ENCODE results near the gene SMYD4.
"Not testable (repeated sequence)": the region's sequence is repeated elsewhere in the genome, so short reads cannot be mapped to it uniquely, and the experiment has no call there.

Gene SMYD4

DNA sequence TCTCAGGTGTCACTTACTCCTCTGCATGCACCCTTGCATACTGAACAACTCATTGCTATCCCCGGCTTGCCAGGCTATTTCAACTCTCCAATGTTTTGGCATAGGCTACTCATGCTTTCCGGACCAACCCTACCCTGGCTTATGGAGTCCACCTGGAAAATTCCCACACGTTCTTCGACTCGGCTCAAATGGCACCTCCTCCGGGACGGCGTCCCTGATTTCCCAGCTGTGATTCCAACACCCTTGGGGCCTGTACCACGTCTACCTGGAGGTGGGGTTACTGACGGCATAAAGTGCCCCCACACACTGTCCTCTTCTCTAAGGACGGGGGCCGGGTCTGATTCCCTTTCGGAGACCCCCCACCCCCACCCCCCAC, 498 bp downstream of the SMYD4 start:
- no peak for DNase-seq (ENCODE audit: low spot score)
- TF ChIP-seq, protein P1, sequence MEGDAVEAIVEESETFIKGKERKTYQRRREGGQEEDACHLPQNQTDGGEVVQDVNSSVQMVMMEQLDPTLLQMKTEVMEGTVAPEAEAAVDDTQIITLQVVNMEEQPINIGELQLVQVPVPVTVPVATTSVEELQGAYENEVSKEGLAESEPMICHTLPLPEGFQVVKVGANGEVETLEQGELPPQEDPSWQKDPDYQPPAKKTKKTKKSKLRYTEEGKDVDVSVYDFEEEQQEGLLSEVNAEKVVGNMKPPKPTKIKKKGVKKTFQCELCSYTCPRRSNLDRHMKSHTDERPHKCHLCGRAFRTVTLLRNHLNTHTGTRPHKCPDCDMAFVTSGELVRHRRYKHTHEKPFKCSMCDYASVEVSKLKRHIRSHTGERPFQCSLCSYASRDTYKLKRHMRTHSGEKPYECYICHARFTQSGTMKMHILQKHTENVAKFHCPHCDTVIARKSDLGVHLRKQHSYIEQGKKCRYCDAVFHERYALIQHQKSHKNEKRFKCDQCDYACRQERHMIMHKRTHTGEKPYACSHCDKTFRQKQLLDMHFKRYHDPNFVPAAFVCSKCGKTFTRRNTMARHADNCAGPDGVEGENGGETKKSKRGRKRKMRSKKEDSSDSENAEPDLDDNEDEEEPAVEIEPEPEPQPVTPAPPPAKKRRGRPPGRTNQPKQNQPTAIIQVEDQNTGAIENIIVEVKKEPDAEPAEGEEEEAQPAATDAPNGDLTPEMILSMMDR (IDR thresholded peaks at IDR 0.05), result no peak
- Histone ChIP-seq H3K4me3 (peak overlapping the region; percentile 89), H3K27ac (peak overlapping the region; percentile 80 to 93)

DNA sequence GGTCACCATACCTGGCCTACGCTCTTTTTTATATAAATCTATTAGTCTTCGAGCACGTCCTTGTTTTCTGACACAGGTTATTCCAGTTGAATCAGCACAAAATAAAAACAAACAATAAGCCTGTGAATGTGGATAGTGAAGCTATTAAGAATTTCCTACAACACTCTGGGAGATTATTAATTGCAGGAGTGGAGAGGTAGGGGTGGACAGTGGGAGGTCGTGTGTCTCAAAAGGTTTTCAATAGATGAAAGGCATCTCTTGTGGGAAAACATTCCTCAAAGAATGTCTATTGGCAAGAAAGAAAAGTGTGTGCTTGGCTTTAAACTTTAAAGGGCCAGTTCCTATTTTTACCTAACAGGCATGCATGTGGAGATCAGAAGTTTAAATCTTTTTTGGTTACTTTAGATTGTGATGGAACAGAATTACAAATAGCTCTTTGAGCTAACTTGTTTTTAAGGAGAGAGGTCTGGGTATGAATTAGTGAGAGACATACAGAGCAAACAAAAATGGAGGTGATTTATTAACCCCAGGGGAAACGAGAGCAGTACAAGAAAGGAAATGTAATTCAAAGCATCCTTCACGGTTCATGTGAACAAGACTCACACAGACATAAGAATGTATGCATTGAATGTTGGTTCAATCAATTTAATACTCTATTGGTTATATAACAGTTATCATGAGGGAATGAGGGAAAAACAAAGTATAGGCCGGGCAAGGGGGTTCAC, 9.0 kb downstream of the SMYD4 start:
- Histone ChIP-seq H3K27ac (no peak overlapping the region), H3K4me3 (no peak overlapping the region)
- TF ChIP-seq, protein P1 (IDR thresholded peaks at IDR 0.05), result no peak
- no peak for DNase-seq (ENCODE audit: low spot score)

DNA sequence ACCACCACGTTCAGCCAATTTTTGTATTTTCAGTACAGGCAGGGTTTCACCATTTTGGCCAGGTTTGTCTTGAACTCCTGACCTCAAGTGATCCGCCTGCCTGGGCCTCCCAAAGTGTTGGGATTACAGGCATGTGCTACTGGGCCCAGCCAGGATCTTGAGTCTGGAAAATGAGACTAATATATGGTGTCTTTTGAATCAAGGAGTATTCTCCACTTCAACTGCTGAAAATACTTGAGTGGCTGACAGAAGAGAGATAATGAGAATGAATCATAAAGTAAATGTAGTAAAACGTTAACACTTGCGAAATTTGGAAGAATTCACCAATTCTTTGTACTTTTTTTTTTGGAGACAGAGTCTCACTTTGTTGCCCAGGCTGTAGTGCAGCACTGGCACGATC, 16.6 kb downstream of the SMYD4 start:
- H3K27ac ChIP-seq, result no peak overlapping the region
- TF ChIP-seq, protein P1 (IDR thresholded peaks at IDR 0.05), result no peak
- no peak for DNase-seq (ENCODE audit: low spot score)

DNA sequence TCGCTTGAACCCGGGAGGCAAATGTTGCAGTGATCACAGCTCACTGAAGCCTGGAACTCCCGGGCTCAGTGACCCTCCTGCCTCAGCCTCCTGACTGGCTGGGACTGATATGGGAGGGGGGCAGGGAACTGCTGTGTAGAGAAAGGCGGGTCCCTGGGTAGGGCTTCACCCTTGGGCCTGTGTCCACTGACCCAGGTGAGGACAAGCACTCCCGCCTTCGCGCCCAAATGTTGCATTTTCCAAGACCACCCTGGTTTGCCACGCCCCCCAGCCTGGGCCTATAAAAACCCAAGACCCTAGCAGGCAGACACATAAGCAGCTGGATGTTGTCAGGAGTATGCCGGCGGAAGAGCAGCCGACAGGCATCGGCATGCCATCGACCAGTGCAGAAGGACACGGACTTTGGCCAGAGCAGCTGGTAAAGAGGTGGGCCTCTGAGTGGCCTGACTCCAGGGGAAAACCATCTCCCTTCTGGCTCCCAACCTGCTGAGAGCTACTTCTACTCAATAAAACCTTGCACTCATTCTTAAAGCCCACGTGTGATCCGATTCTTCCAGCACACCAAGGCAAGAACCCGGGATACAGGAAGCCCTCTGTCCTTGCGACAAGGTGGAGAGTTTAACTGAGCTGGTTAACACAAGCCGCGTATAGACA, 19.1 kb downstream of the SMYD4 start:
- no peak for DNase-seq (ENCODE audit: low spot score)

More for the DNA sequence above, 16.6 kb downstream of the SMYD4 start:
- no peak overlapping the region for H3K4me3 ChIP-seq

DNA sequence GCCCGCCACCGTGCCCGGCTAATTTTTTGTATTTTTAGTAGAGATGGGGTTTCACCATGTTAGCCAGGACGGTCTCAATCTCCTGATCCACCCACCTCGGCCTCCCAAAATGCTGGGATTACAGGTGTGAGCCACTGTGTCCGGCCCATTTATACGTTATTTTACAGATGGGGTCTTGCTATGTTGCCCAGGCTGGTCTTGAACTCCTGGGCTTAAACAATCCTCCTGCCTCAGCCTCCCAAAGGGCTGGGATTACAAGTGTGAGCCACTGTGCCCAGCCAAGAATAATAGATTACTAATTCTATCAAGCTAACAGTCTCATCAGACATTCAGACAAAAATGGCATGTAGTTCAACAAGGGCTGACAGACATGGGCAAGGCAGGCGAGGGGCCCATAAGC, 19.9 kb downstream of the SMYD4 start:
- H3K4me3 ChIP-seq; H3K27ac ChIP-seq; DNase-seq (ENCODE audit: low spot score): not testable (repeated sequence)

More for the DNA sequence above, 19.1 kb downstream of the SMYD4 start:
- TF ChIP-seq, protein P1 (IDR thresholded peaks at IDR 0.05), result no peak
- H3K4me3 ChIP-seq, result no peak overlapping the region
- no peak overlapping the region for H3K27ac ChIP-seq

DNA sequence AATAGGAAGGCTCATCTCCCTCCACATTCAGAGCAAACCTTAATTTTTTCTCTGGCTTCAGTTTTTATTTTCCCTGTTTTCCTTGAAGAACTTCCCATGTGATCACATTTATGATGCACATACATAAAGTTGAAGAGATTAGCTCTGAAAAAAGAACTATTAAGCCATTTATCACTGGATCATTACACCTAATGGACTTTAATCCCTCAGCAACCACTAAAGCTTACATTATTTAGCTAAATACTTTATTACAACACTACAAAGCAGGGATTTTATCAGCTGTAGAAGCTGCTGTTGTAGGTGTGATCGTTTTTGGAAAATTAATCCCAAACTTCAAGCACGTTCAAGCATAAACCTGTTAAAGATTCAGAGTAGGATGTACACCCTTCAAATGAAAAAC, 21.1 kb downstream of the SMYD4 start:
- DNase-seq (ENCODE audit: low spot score), result no peak
- Histone ChIP-seq H3K27ac (no peak overlapping the region), H3K4me3 (no peak overlapping the region)
- TF ChIP-seq, protein P1 (IDR thresholded peaks at IDR 0.05), result no peak

DNA sequence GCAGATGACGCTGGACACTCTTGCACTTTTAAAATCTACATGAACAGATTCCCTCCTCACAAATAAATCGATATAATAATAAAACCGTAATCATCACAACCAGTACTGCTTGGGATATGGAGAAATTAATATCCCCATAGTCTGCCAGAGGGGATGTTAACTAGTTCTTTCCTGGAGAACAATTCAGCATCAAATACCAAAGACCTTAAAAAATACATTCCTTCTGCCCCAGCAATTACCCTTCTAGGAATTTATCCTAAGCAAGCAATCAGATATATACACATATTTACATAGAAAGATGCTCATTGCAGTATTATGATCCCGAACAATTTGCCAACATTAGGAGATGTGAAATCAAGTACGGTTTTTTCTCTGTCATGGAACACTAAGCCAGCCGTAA, 21.8 kb downstream of the SMYD4 start:
- H3K27ac ChIP-seq, result no peak overlapping the region
- TF ChIP-seq, protein P1 (IDR thresholded peaks at IDR 0.05), result no peak
- no peak overlapping the region for H3K4me3 ChIP-seq
- DNase-seq (ENCODE audit: low spot score), result no peak

Data from coronary artery (tissue), 2 donors.